Vagina (tissue), 2 donors: ENCODE data around the gene CD177.
"Not testable (repeated sequence)": the region's sequence is repeated elsewhere in the genome, so short reads cannot be mapped to it uniquely, and the experiment has no call there.

Experiments used
- POLR2A ChIP-seq, 2 donors: fragments of 450-650 bp; IDR thresholded peaks; one replicate each; pipeline ENCODE4 v1.6.1; 2017; ENCODE audit warnings: antibody characterized with exemption in 2 of 2, mild to moderate bottlenecking in 2 of 2, moderate library complexity in 2 of 2
- POLR2AphosphoS5 ChIP-seq, 2 donors: sonication (generic); formaldehyde crosslinking; IDR thresholded peaks; one replicate each; pipeline ENCODE4 v1.9.0; 2017; ENCODE audit warnings: antibody characterized with exemption in 2 of 2, mild to moderate bottlenecking in 2 of 2, low read depth in 1 of 2; ENCODE audit not compliant: insufficient read depth in 1 of 2
- TF ChIP-seq, protein P1 (sequence below), 3 experiments: fragments of 450-650 bp in 2 of 3; fragments of 200-600 bp in 1 of 3; sonication (generic) in 1 of 3; IDR thresholded peaks; one replicate each; pipeline ENCODE4 v1.5.1; 2017 to 2019; ENCODE audit warnings: antibody characterized with exemption in 3 of 3, mild to moderate bottlenecking in 2 of 3, moderate library complexity in 2 of 3

DNA sequence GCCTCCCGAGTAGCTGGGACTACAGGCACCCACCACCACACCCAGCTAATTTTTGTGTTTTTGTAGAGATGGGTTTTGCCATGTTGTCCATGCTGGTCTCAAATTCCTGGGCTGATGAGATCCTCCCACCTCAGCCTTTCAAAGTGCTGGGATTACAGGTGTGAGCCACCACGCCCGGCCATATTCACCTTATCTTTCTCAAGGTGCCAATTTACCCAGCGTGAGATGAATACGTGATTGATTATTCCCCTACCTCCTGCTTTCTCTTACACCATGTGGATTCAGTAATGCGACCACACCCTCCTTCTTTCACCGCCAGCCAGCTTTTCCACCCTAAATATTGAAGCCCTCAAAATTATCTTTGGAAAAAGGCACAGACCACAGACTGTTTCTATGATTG, 29.8 kb downstream of the CD177 start:
- TF ChIP-seq POLR2A (IDR thresholded peaks at IDR 0.05); POLR2AphosphoS5 (IDR thresholded peaks at IDR 0.05; ENCODE audit: insufficient read depth in 1 of 2, low read depth in 1 of 2): not testable (repeated sequence)
- TF ChIP-seq, protein P1, sequence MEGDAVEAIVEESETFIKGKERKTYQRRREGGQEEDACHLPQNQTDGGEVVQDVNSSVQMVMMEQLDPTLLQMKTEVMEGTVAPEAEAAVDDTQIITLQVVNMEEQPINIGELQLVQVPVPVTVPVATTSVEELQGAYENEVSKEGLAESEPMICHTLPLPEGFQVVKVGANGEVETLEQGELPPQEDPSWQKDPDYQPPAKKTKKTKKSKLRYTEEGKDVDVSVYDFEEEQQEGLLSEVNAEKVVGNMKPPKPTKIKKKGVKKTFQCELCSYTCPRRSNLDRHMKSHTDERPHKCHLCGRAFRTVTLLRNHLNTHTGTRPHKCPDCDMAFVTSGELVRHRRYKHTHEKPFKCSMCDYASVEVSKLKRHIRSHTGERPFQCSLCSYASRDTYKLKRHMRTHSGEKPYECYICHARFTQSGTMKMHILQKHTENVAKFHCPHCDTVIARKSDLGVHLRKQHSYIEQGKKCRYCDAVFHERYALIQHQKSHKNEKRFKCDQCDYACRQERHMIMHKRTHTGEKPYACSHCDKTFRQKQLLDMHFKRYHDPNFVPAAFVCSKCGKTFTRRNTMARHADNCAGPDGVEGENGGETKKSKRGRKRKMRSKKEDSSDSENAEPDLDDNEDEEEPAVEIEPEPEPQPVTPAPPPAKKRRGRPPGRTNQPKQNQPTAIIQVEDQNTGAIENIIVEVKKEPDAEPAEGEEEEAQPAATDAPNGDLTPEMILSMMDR (IDR thresholded peaks at IDR 0.05), result not testable (repeated sequence)
